Activated naive CD4-positive, alpha-beta T cell treated with anti-CD3 and anti-CD28 coated beads, Interleukin-2, amount 50 U/mL, for 24 hours (primary cell): ENCODE data around the gene HDAC4.
A peak's percentile ranks its signal among the peaks of the same experiment; 100 is the strongest.

Experiments used
- H3K27ac Mint-ChIP-seq: one replicate; pipeline ENCODE4 v1.8.0; 2021; ENCODE audit warnings: mild to moderate bottlenecking, mixed read lengths
- H3K27me3 Mint-ChIP-seq: one replicate; pipeline ENCODE4 v1.8.0; 2021; ENCODE audit warnings: mixed read lengths
- H3K36me3 Mint-ChIP-seq: one replicate; pipeline ENCODE4 v1.8.0; 2021; ENCODE audit warnings: mixed read lengths
- H3K4me1 Mint-ChIP-seq: one replicate; pipeline ENCODE4 v1.8.0; 2021; ENCODE audit warnings: mixed read lengths
- H3K4me3 Mint-ChIP-seq: one replicate; pipeline ENCODE4 v1.8.0; 2021; ENCODE audit warnings: mild to moderate bottlenecking, mixed read lengths
- H3K9me3 Mint-ChIP-seq: one replicate; pipeline ENCODE4 v1.8.0; 2021; ENCODE audit warnings: mixed read lengths

Gene HDAC4

DNA sequence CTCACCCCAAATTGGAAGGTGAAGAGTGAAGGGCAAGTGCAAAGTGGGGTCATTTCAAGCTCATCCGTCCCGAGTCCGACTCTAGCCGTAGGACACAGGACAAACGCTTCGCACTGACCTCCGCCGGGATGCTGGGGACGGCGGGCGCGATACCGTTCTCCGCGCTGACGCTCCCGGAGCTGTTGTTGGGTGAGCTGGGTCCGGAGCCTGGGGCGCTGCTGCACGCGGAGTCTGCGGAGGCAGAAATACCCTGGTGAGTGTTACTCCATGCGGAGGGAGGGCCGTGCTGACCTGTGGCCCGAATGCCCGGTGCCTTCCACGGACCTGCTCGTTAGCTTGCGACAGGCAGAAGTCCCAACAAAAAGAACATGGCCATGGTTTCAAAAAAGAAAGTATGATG lies 261.3 kb downstream of the HDAC4 start:
- H3K27ac Mint-ChIP-seq: no peak overlapping the region
- no peaks in the 10 kb centered on the region for H3K4me1 Mint-ChIP-seq
- H3K9me3 Mint-ChIP-seq: no peaks in the 10 kb centered on the region
- peaks cover 26% of the 10 kb centered on the region for H3K36me3 Mint-ChIP-seq
- no peaks in the 10 kb centered on the region for H3K27me3 Mint-ChIP-seq
- H3K4me3 Mint-ChIP-seq: no peak overlapping the region

DNA sequence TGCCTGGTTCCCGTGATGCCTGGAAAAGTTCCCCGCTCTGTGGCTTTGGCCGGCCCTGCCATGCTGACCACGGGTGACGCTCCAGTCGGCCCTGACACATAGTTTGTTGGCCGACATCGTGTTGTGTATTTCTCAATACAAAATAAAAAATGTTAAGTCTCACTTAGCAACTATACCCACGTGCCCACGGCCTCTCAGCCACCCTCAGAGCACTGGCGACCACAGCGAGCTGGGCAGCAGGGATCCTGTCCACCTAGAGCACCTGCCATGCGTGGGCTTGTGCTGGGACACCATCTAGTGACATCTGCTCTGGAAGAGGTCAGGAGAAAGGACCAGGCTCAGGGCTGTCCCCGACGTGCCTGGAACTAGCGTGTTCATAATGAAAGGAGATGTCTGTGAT lies 261.7 kb downstream of the HDAC4 start:
- no peak overlapping the region for H3K27ac Mint-ChIP-seq
- H3K4me3 Mint-ChIP-seq: no peak overlapping the region
- peaks cover 29% of the 10 kb centered on the region for H3K36me3 Mint-ChIP-seq
- H3K4me1 Mint-ChIP-seq: no peaks in the 10 kb centered on the region
- no peaks in the 10 kb centered on the region for H3K27me3 Mint-ChIP-seq
- no peaks in the 10 kb centered on the region for H3K9me3 Mint-ChIP-seq

DNA sequence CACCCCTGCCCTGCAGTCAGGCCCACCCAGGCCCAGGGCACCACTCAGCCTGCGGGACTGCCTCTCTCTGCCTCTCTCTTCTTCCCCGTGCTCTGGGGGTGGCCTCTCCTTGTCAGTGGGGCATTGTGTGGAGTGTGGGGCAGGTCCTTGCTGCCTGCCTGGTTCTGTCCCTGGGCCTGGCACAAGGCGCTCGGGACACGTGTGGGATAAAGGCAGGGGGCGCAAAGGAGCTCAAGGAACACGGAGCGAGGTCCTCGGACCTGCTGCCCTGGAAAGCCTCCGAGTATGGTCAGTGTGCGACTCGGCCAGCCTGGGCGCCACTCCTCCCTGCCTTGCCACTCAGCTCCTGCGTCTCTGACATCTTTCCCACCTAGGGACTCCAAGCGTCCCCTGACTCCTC lies 262.2 kb downstream of the HDAC4 start:
- no peaks in the 10 kb centered on the region for H3K27me3 Mint-ChIP-seq
- H3K9me3 Mint-ChIP-seq: no peaks in the 10 kb centered on the region
- H3K4me1 Mint-ChIP-seq: no peaks in the 10 kb centered on the region
- no peak overlapping the region for H3K27ac Mint-ChIP-seq
- H3K4me3 Mint-ChIP-seq: no peak overlapping the region
- H3K36me3 Mint-ChIP-seq: peaks cover 26% of the 10 kb centered on the region

DNA sequence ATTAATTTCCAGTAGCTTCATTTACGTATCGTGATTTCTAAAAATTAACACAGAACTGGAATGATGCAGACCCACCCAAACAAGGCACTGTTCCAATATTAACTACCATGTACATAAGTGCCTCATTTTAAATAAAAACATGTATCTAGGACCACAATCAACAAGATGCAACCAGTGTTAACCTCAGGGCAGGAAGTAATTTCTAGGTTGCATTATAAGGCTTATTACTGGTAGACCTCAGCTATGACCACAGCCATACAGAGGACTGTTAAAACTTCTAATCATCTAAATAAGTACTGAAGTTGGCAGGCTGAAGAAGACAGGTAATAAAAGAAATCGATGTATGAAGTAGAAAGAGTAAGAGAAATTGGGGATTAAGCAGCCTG lies 262.9 kb downstream of the HDAC4 start:
- Mint-ChIP-seq H3K27me3 (no peaks in the 10 kb centered on the region), H3K36me3 (peaks cover 27% of the 10 kb centered on the region), H3K4me1 (no peaks in the 10 kb centered on the region), H3K4me3 (no peak overlapping the region), H3K9me3 (no peaks in the 10 kb centered on the region), H3K27ac (no peak overlapping the region)

DNA sequence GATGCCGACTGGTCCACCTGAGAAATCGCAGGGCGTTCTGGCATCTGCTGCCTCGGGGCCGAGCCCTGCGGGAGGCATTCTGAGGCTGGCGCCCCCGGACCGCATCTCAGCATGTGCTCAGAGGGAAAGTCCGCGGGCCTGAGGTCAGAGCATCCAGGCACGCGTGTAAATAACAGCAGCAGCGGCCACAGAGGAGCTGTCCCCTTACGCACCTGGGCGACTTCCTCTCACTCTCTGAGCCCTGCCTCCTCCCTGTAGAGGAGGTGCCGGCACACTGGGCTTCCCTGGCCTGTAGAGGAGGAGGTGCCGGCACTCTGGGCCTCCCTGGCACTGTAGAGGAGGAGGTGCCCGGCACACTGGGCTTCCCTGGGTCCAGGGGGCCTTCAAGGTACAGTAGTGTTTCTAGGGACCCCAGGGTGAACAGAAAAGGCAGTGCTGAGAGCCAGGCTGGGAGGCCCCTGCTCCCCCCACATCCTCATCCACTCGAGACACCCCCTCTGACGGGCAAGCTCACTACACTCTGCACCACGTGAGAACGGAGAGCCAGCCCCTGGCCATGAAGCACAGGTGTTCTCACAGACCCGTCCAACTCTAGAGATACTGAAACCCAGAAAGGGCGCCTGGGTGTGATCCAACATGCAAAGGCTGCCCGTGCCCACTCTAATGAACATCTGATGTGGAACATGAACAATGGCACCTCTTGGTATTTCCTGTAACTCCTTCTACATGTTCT lies 263.5 kb downstream of the HDAC4 start:
- Mint-ChIP-seq H3K9me3 (no peaks in the 10 kb centered on the region), H3K27me3 (no peaks in the 10 kb centered on the region), H3K4me1 (no peaks in the 10 kb centered on the region), H3K27ac (no peak overlapping the region), H3K4me3 (no peak overlapping the region), H3K36me3 (peaks cover 28% of the 10 kb centered on the region)

DNA sequence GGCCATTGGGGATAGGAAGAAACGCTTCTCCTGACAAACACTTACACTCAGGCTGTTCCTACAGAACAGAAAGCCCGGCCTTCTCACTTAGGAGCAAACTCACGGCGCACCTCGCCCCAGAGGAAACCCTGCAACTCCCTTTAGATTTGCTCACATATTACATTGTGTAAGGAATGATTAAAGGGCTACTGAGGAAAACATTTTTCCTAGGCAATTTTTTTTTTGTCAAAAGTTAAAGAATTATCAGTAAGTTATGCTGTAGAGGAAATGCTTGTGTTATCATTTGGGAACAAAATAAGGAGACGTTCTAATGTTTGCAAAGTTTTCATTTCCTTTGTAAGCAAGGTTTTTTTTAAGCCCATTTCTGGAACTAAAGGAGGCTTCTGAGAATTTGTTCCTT lies 264.1 kb downstream of the HDAC4 start:
- Mint-ChIP-seq H3K27me3 (no peaks in the 10 kb centered on the region), H3K4me3 (no peak overlapping the region), H3K36me3 (peaks cover 28% of the 10 kb centered on the region), H3K9me3 (no peaks in the 10 kb centered on the region), H3K27ac (no peak overlapping the region), H3K4me1 (no peaks in the 10 kb centered on the region)

DNA sequence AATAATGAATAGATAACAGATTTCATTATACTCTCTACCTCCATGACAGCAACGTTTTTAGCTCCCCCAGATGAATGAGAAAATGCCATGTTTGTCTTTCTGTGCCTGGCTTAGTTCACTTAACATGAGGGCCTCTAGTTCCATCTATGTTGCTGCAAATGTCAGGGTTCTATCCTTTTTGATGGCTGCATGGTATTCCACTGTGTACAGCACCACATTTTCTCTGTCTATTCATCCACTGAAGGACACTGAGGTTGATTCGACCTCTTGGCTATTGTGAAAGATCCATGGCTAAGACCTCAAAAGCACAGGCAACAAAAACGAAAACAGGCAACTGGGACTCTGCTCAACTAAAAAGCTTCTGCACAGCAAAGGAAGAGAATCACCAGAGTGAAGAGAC lies 264.6 kb downstream of the HDAC4 start:
- Mint-ChIP-seq H3K36me3 (peaks cover 25% of the 10 kb centered on the region), H3K4me1 (no peaks in the 10 kb centered on the region), H3K9me3 (no peaks in the 10 kb centered on the region), H3K27me3 (no peaks in the 10 kb centered on the region), H3K27ac (no peak overlapping the region), H3K4me3 (no peak overlapping the region)

DNA sequence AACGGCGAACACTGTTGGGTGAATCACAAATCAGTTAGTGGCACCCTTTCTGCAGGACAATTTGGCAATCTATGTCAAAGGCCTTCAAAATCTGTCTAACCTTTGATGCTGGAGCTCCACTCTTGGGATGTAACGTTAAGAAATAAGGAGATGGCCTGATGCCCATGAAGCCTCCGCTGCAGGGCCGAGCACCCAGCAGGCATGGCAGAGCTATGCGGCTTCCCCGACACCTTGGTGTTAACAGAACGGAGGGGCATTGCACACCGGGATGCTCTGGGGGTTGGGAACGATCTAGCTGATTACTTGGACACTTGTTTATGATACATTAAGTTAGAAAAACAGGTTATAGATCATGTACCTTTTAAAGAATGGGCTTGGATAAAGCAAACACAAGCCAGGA lies 265.3 kb downstream of the HDAC4 start:
- Mint-ChIP-seq H3K4me3 (no peak overlapping the region), H3K36me3 (peaks cover 25% of the 10 kb centered on the region), H3K4me1 (no peaks in the 10 kb centered on the region), H3K27me3 (no peaks in the 10 kb centered on the region), H3K27ac (no peak overlapping the region), H3K9me3 (no peaks in the 10 kb centered on the region)

DNA sequence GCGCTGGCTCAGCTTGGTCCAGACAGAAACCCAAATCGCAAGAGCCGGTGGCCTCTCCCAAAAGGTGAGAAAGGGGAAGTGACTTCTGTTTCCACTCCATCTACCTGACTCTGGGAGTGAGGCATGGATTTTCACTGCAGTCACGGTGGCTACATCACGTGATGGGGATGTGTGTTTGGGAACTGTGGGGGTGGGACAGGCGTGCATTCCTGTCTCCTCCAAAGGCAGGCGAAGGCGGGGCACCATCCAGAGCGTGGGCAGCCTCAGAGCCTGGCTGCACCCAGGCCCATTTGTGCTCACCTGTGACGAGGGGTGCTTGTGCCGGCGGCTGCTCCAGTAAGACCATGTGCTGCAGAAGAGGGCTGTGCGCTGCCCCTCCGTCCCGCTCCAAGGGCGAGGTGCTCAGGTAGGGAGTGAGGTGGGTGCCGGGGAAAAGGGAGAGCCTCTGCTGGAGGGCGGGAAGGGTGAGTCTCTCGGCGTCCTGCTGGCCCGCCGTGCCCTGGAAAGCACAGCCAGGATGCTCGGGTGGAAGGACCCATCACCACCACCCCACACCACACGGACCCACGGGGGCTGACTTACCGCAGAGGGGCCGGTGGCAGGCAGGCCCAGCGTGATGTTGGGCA lies 266.8 kb downstream of the HDAC4 start:
- peaks cover 22% of the 10 kb centered on the region for H3K36me3 Mint-ChIP-seq
- no peak overlapping the region for H3K4me3 Mint-ChIP-seq
- H3K27ac Mint-ChIP-seq: no peak overlapping the region
- no peaks in the 10 kb centered on the region for H3K4me1 Mint-ChIP-seq
- H3K9me3 Mint-ChIP-seq: no peaks in the 10 kb centered on the region
- no peaks in the 10 kb centered on the region for H3K27me3 Mint-ChIP-seq

DNA sequence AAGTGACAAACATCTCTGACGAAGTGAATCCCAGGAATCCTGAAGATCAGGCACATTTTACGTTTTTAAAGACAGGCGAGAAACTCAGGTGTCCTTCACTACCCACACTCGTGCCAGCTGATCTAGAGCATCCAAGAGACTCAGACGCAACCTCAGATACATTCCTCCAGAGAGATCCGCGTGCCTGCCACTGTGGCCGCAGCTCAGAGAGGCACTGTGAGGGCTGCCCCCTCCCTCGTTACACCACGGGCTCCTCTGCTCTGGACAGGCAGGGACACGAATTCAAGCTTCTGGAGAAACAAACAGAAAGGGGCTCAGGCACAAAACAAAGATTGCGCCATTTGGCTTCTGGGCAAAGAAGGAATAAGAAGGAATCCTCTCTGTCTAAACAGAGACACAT lies 268.0 kb downstream of the HDAC4 start:
- H3K4me1 Mint-ChIP-seq: no peaks in the 10 kb centered on the region
- no peaks in the 10 kb centered on the region for H3K27me3 Mint-ChIP-seq
- no peak overlapping the region for H3K4me3 Mint-ChIP-seq
- no peaks in the 10 kb centered on the region for H3K9me3 Mint-ChIP-seq
- H3K36me3 Mint-ChIP-seq: peaks cover 21% of the 10 kb centered on the region
- peak overlapping the region; percentile 4 for H3K27ac Mint-ChIP-seq

DNA sequence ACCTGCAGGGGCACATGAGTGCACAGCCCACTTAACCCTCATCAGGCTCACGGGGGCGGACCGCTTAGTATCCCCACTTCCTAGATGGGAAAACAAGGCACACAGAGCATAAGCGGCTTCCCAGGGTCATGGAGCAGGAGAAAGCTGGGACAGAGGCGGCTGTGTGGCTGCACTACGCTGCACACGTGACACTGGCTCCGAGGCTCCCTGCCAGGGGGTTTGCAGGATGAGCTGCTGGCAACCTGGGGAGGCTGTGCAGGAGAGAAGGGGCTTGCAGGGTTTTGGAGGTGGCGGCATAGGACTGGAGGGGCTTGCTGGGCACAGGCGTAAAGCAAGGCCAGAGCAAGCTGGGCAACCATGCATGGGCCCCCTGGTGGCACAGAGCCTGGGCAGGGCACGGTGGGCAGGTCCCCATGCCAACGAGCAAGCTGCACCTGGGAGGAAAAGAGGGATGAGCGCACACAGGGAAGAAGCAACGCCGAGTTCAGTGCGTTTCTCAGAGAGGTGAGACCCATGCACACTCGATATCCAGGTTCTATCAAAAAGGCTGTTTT lies 268.6 kb downstream of the HDAC4 start:
- Mint-ChIP-seq H3K4me3 (no peak overlapping the region), H3K27ac (no peak overlapping the region), H3K27me3 (no peaks in the 10 kb centered on the region), H3K36me3 (peaks cover 21% of the 10 kb centered on the region), H3K9me3 (no peaks in the 10 kb centered on the region), H3K4me1 (no peaks in the 10 kb centered on the region)

DNA sequence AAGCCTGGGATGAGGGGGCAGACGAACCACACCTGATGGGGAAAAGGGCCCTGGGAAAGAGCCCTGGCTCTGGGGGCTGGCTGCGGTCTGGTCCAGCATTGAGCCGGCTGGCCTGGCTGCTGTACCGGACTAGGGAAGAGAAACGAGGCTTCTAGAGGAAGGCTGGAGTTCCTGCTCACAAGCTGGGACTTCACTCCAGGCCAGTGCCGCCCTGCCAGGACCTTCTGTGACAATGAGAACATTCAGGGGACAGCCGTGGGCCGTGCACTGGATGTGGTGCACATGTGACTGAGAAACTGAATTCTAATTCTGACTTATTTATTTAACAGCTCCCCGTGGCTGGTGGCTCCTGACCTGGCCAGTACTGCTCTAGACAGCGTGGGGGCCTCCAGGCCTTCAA lies 269.3 kb downstream of the HDAC4 start:
- no peak overlapping the region for H3K4me3 Mint-ChIP-seq
- H3K36me3 Mint-ChIP-seq: peaks cover 17% of the 10 kb centered on the region
- H3K9me3 Mint-ChIP-seq: no peaks in the 10 kb centered on the region
- H3K27me3 Mint-ChIP-seq: no peaks in the 10 kb centered on the region
- H3K27ac Mint-ChIP-seq: no peak overlapping the region
- H3K4me1 Mint-ChIP-seq: no peaks in the 10 kb centered on the region

DNA sequence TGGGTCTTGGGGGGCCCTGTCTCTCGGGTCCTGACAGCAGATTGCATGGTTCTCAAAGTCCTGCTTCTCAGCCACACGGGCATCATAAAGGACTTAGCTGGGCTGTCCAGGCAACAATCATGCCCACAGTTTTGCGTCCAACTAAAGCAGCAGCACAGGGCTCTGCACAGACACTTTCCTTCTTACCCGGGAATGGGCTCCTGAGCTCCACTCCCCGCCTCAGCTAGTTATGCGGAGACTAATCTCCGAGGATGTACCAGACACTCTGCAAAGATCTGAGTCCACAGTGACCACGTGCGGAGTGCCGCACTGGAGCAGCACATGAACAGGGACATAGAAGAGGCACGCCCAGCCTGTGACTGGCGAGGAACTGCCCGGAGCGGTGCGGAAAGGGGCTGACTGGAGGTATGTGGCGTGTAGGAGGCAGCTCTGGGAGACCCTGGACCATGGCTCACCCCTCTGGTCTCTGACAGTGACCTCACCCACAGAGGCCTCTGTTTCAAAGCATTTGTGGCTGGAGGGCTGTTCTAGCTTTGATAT lies 270.0 kb downstream of the HDAC4 start:
- Mint-ChIP-seq H3K27ac (no peak overlapping the region), H3K9me3 (no peaks in the 10 kb centered on the region), H3K27me3 (no peaks in the 10 kb centered on the region), H3K4me3 (no peak overlapping the region), H3K4me1 (no peaks in the 10 kb centered on the region), H3K36me3 (peaks cover 12% of the 10 kb centered on the region)

DNA sequence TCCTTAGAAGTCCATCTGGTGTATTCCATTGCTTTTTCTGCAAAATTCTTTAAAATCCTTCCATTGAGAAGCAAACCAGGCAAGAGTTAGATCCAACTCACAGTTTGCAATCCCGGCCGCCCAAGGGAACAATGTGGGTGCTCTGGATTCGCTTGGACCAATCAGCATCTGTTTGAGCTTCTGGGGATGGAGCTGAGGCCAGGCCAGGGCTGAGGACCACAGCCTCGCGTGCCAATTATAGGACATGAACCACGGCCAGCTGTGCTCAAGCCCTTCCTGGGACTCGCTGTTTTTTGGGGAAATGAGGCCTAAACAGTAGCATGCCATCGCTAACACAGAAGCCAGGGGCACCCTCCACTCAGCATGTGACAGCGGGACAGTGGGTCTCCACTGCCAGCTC lies 270.8 kb downstream of the HDAC4 start:
- Mint-ChIP-seq H3K36me3 (peaks cover 17% of the 10 kb centered on the region), H3K9me3 (no peaks in the 10 kb centered on the region), H3K4me3 (no peak overlapping the region), H3K4me1 (no peaks in the 10 kb centered on the region), H3K27ac (no peak overlapping the region), H3K27me3 (no peaks in the 10 kb centered on the region)

DNA sequence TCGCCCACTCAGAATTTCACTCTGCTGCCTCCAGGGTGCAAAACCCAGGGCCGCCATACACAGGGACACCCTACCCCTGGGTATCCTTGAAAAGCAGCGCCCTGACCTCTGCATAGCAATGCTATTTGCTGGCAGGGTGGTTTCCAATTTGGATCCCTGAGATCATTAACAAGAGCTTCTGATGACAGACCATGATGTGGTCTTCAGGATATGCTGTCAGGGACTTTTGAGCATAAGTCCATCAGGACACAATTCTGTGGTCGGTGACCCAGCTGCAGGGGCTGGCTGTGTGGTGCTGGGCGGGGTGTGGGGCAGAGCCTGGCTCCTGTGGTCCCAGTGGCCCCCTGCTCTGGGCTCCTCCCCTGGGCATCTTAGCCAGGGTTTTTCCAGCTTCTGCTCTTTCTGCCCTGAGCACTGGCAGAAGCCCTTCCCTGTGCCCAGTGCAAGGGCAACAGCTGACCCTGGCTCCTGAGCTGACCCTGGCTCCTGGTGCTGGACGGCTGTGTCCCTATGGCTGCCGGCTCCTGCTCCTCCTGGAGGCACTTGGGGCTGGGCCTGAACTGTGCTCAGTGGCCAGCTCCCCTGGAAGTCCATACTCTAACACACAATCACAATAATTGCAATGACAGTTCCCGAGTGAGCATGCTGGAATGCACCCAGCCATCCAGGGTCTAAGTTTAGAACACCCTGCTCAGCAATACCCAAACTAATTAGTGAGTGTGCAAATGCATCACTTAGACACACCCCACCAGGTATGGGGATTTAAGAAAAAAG lies 271.5 kb downstream of the HDAC4 start:
- no peaks in the 10 kb centered on the region for H3K4me1 Mint-ChIP-seq
- H3K36me3 Mint-ChIP-seq: peaks cover 15% of the 10 kb centered on the region
- H3K27me3 Mint-ChIP-seq: no peaks in the 10 kb centered on the region
- H3K27ac Mint-ChIP-seq: no peak overlapping the region
- H3K4me3 Mint-ChIP-seq: no peak overlapping the region
- no peaks in the 10 kb centered on the region for H3K9me3 Mint-ChIP-seq

DNA sequence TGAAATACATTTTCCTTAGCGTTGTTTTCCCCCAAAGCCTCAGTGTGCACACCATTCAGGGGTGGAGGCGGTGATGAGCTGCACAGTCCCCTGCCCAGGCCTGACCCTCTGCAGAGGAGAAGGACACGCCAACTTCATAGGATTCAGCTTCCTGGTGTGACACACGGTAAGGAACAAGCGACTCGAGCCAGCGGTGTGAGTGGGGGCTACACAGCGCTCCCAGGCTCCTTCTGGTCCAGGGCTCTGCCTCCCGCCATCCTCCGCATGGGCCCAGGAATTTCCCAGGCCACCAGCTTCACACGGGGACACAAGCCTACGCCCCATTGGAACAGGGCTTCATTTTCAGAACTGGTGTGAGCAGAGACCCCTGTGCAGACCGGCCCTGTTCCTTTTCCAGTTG lies 272.1 kb downstream of the HDAC4 start:
- Mint-ChIP-seq H3K27me3 (no peaks in the 10 kb centered on the region), H3K27ac (no peak overlapping the region), H3K9me3 (no peaks in the 10 kb centered on the region), H3K36me3 (peaks cover 14% of the 10 kb centered on the region), H3K4me3 (no peak overlapping the region), H3K4me1 (no peaks in the 10 kb centered on the region)
